Subcutaneous adipose tissue (tissue), 4 donors: ENCODE results near the gene ADAP1. TPM values are rescaled to one million over a fixed set of nuclear protein-coding genes. Genes with fewer than 3 reads are reported as not detected.

Experiments
- total RNA-seq, 4 donors: library from RNA; depleted of rRNA; stranded (reverse); fragments of >200 nt; gene quantifications; one replicate each; pipeline ENCODE4 v1.1.0, GENCODE V29; 2016
- TF ChIP-seq, protein P1 (sequence below): fragments of 450-650 bp; IDR thresholded peaks from one replicate; pipeline ENCODE4 v1.5.1; 2016; ENCODE audit warnings: low read depth, mild to moderate bottlenecking, control low read depth, antibody characterized with exemption, moderate library complexity

ADAP1 gene
- total RNA-seq, 4 donors from 2014 or later, result 8.9 to 12.4 (median 10.2) TPM

DNA sequence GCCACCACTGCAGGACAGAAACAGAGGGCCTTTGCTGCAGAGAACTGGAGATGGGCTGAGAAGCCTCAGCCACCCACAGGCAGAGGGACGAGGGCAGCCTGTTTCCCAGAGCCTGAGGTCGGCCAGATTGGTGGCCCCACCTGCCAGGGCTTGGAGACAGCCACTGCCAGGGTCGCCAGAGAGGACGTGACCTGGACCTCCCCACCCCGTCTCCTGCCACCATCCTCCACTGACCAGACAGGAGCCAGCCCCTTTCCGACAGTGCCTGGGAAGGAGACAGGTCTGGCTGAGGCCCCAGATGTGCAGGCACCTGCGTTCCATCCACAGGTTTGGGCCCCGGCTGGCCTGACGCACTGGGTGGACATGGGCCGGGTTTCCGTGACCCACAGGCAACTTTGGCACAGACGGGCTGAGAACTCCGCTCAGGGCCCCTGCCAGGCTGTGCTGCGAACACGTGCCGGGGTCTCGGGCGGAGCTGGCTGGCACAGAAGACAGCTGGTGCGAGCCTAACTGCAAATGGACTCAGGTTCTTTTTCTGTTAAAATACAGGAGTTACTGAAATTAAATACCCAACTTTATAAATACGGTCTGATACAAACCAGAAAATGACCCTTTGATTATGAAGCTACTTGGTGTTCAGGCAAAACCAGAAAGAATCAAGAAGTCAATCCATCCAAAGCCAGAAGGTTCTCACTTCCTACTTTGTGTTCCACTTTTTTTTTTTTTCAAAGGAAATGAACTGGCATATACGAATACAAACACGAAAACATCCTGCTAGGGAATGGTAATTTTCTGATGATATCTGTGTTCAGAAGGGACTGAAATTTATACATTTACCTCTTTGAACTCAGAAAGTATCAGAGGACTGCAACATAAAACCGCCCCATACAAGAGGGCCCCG is 14.0 kb upstream of the ADAP1 start:
- TF ChIP-seq, protein P1, sequence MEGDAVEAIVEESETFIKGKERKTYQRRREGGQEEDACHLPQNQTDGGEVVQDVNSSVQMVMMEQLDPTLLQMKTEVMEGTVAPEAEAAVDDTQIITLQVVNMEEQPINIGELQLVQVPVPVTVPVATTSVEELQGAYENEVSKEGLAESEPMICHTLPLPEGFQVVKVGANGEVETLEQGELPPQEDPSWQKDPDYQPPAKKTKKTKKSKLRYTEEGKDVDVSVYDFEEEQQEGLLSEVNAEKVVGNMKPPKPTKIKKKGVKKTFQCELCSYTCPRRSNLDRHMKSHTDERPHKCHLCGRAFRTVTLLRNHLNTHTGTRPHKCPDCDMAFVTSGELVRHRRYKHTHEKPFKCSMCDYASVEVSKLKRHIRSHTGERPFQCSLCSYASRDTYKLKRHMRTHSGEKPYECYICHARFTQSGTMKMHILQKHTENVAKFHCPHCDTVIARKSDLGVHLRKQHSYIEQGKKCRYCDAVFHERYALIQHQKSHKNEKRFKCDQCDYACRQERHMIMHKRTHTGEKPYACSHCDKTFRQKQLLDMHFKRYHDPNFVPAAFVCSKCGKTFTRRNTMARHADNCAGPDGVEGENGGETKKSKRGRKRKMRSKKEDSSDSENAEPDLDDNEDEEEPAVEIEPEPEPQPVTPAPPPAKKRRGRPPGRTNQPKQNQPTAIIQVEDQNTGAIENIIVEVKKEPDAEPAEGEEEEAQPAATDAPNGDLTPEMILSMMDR, result no peak

DNA sequence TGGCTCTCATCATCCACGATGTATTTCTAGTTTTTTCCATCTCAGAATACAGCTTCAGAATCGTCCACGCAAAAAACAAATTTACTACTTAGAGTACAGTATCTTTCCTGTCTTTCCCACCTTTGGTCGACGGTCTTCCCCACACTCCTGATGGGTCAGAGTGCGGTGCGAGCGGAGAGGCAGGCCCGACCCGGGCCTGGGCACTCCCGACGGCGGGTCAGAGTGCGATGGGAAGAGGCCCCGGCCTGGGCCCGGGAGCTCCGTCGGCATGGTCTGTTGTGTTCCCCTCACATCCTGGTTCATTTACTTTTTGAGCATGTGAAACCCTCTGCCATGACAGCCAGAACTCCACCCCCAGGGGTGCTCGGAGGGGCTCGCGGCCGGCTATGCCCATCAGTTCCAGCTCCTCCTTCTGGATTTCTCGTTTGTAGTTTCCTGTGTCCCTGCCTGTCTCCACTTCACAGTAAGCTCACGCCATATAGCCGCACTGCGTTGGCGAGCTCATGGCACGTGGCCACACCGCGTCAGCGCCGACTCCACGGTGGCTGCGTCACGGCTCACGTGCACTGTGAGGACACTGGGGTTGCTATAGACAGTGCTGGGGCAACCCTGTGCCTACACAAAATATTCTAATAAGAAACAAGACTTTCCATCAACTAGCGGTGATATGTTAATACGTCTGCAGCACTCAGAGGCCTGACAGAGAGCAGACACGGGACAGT is 13.0 kb upstream of the ADAP1 start:
- TF ChIP-seq, protein P1, result no peak

DNA sequence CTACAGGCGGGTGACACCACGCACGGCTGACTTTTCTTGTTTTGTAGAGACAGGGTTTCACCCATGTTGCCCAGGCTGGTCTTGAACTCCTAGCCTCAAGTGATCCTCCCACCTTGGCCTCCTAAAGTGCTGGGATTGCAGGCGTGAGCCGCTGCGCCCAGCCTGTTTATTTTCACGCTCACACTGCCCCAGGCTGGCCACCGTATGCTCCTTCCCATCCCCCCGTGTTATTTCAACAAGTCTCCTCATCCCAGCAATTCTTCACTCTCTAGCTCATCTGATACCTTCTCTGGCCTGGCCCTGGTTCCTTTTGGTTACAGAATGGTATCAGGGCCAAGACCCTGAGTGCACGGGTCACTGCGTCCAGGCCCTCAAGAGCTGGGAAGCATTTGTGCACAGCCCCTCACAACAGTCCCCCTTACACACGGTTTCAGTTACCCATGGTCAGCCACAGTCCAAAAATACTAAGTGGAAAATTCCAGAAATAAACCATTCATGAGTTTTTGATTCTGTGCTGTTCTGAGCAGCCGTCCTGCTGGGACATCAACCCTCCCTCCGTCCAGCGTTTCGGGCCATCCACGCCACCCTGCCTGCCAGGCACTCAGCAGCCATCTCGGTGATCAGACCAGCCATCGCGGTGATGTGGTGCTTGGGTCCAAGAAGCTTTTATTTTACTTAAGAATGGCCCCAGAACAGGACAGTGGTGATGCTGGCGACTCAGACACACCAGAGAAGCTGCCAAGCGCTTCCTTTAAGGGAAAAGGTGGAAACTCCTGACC is 12.0 kb upstream of the ADAP1 start:
- TF ChIP-seq, protein P1, result no peak

DNA sequence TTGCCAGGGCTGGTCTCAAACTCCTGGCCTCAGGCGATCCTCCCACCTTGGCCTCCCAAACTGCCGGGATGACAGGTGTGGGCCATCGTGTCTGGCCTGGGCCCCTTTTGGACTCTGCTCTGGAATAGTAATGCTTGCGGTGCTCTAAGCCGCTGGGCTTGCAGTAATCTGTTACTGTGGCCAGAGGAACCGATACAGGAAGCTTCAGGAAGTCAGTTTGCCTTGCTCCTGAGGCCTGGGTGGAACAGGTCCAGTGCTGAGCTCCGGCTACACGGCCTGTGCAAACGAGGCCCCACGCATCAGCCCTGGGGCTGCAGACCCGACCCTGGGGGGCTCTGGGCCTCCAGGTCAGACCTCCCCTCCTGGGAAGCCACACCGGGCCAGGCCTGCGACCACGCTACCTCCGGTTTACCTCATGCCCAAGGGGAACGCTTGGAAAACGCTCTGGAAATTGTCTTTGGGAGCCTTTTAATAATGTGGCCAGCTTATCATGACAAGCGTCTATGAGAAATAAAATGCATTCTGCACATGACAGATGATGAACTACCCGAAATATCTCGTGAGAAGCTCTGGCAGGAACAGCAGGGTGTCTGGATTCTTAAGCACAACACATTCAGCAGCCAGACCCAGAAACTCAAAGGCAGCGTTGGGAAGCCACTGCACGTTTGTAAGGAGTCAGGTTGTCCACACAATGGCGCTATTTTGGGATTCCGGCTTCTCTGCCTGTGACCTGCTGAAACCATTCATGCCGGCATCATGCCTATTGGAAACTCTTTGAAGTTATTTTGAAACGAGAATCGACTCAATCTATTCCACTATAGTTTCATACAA is 10.1 kb upstream of the ADAP1 start:
- TF ChIP-seq, protein P1, result no peak

DNA sequence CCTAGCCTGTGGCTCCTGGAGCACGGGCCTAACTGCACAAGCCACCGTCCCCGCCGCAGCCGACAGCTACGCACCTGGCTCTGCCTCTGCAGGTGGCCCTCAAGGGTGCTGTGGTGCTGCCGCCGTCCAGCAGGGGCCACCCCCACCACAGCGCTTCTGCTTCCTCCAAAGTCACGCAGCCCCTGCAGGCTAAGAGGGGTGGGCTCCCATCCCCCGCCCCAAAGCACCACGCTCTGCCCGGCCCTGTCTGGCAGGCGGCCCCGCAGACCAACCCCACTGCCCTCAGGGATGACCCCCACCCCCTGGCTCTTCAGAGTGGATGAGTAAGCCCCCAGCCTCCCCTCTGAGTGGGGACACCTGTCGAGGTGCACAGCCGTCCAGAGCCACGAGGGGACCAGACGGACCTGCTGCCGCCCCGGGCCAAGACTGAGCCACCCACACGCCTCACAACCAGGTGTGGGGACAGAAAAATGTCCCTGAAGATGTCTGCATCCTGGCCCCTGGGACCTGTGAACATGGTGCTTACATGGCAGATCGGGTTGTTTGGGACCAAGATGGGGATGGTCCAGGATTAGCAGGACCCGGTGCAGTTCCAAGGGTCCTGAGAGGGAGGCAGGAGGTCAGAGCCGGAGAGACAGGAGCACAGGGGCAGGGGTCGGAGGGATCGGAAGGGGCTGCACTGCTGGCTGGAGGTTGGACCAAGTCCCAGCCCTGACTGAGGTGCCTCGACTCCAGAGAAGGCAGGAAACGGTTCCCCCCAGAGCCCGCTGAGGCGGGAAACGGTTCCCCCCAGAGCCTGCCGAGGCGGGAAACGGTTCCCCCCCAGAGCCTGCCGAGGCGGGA is 9.0 kb upstream of the ADAP1 start:
- TF ChIP-seq, protein P1, result no peak

DNA sequence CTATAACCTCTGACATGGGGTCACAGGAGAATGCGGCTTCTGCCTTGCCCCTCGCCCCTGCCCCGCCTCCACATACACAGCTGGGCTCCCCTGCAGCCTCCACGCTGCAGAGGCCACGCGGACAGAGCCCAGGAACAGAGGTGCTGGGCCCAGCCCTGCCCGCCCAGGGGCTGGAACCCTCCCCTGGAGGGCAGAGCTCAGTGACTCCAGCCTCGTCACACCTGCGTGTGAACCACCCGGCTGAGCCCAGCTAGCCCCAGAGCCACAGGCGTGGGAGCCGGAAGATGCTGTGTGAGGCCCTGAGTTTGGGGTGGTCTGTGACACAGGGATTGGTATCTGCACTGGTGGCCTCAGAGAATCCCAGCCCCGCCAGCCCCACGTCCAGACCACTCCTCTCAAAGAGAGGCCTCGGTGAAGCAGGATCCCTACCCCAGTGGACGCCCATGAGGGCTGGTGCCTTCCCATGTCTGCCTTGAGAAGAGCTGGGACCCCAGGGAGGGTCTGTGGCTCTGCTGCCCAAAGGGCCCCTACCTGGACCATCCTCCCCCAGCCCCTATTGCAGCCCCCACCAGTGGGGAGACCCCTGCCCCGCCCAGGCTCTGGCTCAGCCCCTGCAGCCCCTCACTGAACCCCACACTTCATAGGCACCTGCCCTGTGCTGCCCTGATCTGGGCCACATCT is 8.1 kb upstream of the ADAP1 start:
- TF ChIP-seq, protein P1, result no peak
